ENCODE data around the gene PPIB. TPM values are rescaled to one million over a fixed set of nuclear protein-coding genes. Genes with fewer than 3 reads are reported as not detected.

Gene PPIB
- total and polyA plus RNA-seq, 2 donors (not counting 1 experiment from before 2014, with no cell fraction given): 108 to 176 TPM

DNA sequence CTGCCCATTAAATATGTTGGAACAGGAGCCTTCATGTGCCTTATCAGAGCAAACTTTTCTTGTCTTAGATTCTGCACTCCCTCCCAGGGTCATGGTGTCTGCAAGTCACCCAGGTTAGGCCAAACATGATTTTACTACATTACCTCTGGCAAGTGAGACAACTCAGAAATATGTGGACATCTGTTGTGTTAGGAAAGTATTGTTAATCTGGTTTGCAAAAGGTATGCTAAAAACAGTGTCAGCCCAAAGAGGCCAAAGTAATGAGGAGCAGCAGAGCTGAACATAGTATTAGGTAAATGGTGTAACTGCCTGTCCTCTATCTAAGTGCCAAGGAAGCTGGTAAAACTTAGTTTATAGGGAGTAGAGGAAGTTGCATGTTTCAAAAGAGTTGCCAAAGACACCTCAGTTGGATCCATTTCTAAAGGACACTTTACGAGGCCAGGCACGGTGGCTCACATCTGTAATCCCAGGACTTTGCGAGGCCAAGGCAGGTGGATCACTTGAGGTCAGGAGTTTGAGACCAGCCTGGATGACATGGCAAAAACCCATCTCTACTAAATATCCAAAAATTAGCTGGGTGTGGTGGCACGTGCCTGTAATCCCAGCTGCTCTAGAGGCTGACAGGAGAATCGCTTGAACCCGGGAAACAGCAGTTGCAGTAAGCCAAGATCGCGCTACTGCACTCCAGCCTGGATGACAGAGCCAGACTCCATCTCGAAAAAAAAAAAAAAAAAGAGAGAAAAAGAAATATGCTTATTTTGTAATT lies 22.5 kb upstream of the PPIB start:
- DNase-seq (no peak), ATAC-seq (ENCODE audit: low read depth) (no peak)
- Mint-ChIP-seq H3K9me3 (ENCODE audit: insufficient read depth) (no peaks in the 10 kb centered on the region), H3K4me3 (no peak overlapping the region), H3K27ac (peak overlapping the region; percentile 37), H3K4me1 (peaks cover 10% of the 10 kb centered on the region), H3K27me3 (no peaks in the 10 kb centered on the region)
- no peaks in the 10 kb centered on the region for H3K79me2 ChIP-seq (ENCODE audit: control insufficient read depth, insufficient read depth, low read length)
- H3K27me3 ChIP-seq (replicated peaks in 1 of 4; ENCODE audit: control extremely low read depth in 1 of 4, control insufficient read depth in 3 of 4, insufficient read depth in 4 of 4, low read length in 3 of 4): no peaks in the 10 kb centered on the region
- H3K4me3 ChIP-seq (ENCODE audit: control extremely low read depth in 1 of 5, extremely low read depth in 1 of 5, insufficient read depth in 1 of 5, low read depth in 2 of 5, low read length in 4 of 5): no peak overlapping the region
- H3K9ac ChIP-seq (ENCODE audit: low read length): no peak overlapping the region
- H2AFZ ChIP-seq (ENCODE audit: insufficient read depth, low read depth, low read length, poor library complexity, severe bottlenecking): no peak overlapping the region
- H3K27ac ChIP-seq (ENCODE audit: low read length in 2 of 2): peak overlapping the region in 1 of 2 donors; percentile 12
- intact Hi-C loops (cut with micrococcal nuclease): no loop called here
- 98% methylated on average over 6 of the region's 9 CpGs for WGBS (ENCODE audit: insufficient coverage)
- H3K4me1 ChIP-seq (ENCODE audit: control insufficient read depth in 2 of 2, insufficient read depth in 2 of 2, low read length in 2 of 2): peaks cover 8 to 12% of the 10 kb centered on the region in 2 donors
- H3K4me2 ChIP-seq (replicated peaks; ENCODE audit: low read depth, low read length, poor library complexity, severe bottlenecking): no peak overlapping the region
- POLR2A ChIA-PET: no interaction called here
- H3K36me3 ChIP-seq (replicated peaks in 1 of 2; ENCODE audit: control extremely low read depth in 1 of 2, control insufficient read depth in 1 of 2, extremely low read depth in 1 of 2, insufficient read depth in 2 of 2, low read length in 1 of 2): peaks cover 2 to 20% of the 10 kb centered on the region in 2 experiments
- H3K9me3 ChIP-seq (ENCODE audit: control extremely low read depth in 1 of 3, control insufficient read depth in 2 of 3, insufficient read depth in 1 of 3, low read length in 2 of 3): no peaks in the 10 kb centered on the region
- no peak for TF ChIP-seq EZH2 (IDR thresholded peaks at IDR 0.05; ENCODE audit: borderline replicate concordance, insufficient read depth, low read depth, low read length, poor library complexity, severe bottlenecking)
- TF ChIP-seq, protein P1, sequence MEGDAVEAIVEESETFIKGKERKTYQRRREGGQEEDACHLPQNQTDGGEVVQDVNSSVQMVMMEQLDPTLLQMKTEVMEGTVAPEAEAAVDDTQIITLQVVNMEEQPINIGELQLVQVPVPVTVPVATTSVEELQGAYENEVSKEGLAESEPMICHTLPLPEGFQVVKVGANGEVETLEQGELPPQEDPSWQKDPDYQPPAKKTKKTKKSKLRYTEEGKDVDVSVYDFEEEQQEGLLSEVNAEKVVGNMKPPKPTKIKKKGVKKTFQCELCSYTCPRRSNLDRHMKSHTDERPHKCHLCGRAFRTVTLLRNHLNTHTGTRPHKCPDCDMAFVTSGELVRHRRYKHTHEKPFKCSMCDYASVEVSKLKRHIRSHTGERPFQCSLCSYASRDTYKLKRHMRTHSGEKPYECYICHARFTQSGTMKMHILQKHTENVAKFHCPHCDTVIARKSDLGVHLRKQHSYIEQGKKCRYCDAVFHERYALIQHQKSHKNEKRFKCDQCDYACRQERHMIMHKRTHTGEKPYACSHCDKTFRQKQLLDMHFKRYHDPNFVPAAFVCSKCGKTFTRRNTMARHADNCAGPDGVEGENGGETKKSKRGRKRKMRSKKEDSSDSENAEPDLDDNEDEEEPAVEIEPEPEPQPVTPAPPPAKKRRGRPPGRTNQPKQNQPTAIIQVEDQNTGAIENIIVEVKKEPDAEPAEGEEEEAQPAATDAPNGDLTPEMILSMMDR (IDR thresholded peaks at IDR 0.05): no peak
- CTCF ChIA-PET: interaction anchor here (0.7 kb wide), 1 partner anchor 1658 kb away, joined by 3 read pairs; no protein-coding TSS in a partner anchor
- H4K20me1 ChIP-seq (ENCODE audit: control insufficient read depth, insufficient read depth, low read length, poor library complexity, severe bottlenecking): no peaks in the 10 kb centered on the region

- no peak overlapping the region for H2AFZ ChIP-seq (ENCODE audit: insufficient read depth, low read depth, low read length, poor library complexity, severe bottlenecking)
- H3K4me1 ChIP-seq (ENCODE audit: control insufficient read depth in 2 of 2, insufficient read depth in 2 of 2, low read length in 2 of 2): peaks cover 23 to 24% of the 10 kb centered on the region in 2 donors
- DNase-seq: no peak
- peak overlapping the region in 1 of 2 donors; percentile 29 for H3K27ac ChIP-seq (ENCODE audit: low read length in 2 of 2)
- H3K79me2 ChIP-seq (ENCODE audit: control insufficient read depth, insufficient read depth, low read length): no peaks in the 10 kb centered on the region
- no peak overlapping the region for H3K4me2 ChIP-seq (replicated peaks; ENCODE audit: low read depth, low read length, poor library complexity, severe bottlenecking)
- H3K27me3 Mint-ChIP-seq: no peaks in the 10 kb centered on the region
- H3K9ac ChIP-seq (ENCODE audit: low read length): no peak overlapping the region
- H3K27ac Mint-ChIP-seq: no peak overlapping the region
- H3K9me3 Mint-ChIP-seq (ENCODE audit: insufficient read depth): no peaks in the 10 kb centered on the region
- no peak for ATAC-seq (ENCODE audit: low read depth)
- no peaks in the 10 kb centered on the region for H3K9me3 ChIP-seq (ENCODE audit: control extremely low read depth in 1 of 3, control insufficient read depth in 2 of 3, insufficient read depth in 1 of 3, low read length in 2 of 3)
- H4K20me1 ChIP-seq (ENCODE audit: control insufficient read depth, insufficient read depth, low read length, poor library complexity, severe bottlenecking): no peaks in the 10 kb centered on the region
- H3K4me1 Mint-ChIP-seq: peaks cover 25% of the 10 kb centered on the region
- ChIA-PET CTCF (no interaction called here), POLR2A (no interaction called here)
- H3K4me3 Mint-ChIP-seq: no peak overlapping the region
- no peaks in the 10 kb centered on the region for H3K27me3 ChIP-seq (replicated peaks in 1 of 4; ENCODE audit: control extremely low read depth in 1 of 4, control insufficient read depth in 3 of 4, insufficient read depth in 4 of 4, low read length in 3 of 4)
- H3K4me3 ChIP-seq (ENCODE audit: control extremely low read depth in 1 of 5, extremely low read depth in 1 of 5, insufficient read depth in 1 of 5, low read depth in 2 of 5, low read length in 4 of 5): no peak overlapping the region
- peaks cover 0 to 16% of the 10 kb centered on the region in 2 experiments for H3K36me3 ChIP-seq (replicated peaks in 1 of 2; ENCODE audit: control extremely low read depth in 1 of 2, control insufficient read depth in 1 of 2, extremely low read depth in 1 of 2, insufficient read depth in 2 of 2, low read length in 1 of 2)
- 87% methylated on average over 4 of the region's 4 CpGs for WGBS (ENCODE audit: insufficient coverage)
- intact Hi-C loops (cut with micrococcal nuclease): no loop called here
- TF ChIP-seq, protein P1 (IDR thresholded peaks at IDR 0.05): no peak
- TF ChIP-seq EZH2 (IDR thresholded peaks at IDR 0.05; ENCODE audit: borderline replicate concordance, insufficient read depth, low read depth, low read length, poor library complexity, severe bottlenecking): no peak
Measured at GRCh38 chr15:64182859-64183370, 20.1 kb upstream of the PPIB start.

Measured in B cell (primary cell).